ENCODE measurements around the gene ATP6AP1. TPM values are rescaled to one million over a fixed set of nuclear protein-coding genes. Genes with fewer than 3 reads are reported as not detected.

The ATP6AP1 gene
- total and polyA plus RNA-seq, 9 of the 15 experiments (the other 6 are each of a cell fraction or from before 2014, with no cell fraction given): 8.3 to 90.5 (median 52.9) TPM

- peak; percentile 56; the same call in 1 of the 2 replicates for TF ChIP-seq TEAD4 (IDR thresholded peaks at IDR 0.05; ENCODE audit: low read length)
- no peak for TF ChIP-seq TEAD4 (CRISPR knock-in tag; IDR thresholded peaks at IDR 0.05; ENCODE audit: borderline replicate concordance)
- no peak for TF ChIP-seq ATF2 (CRISPR knock-in tag; IDR thresholded peaks at IDR 0.05)
- TF ChIP-seq NCOA6 (IDR thresholded peaks at IDR 0.05): no peak
- TF ChIP-seq NFIC (IDR thresholded peaks at IDR 0.05): peak; percentile 47
- 0 out of 2 replicates have a peak, but pooled peaks have one; percentile 46 for TF ChIP-seq ZNF830 (CRISPR knock-in tag; IDR thresholded peaks at IDR 0.05)
- no peak for TF ChIP-seq U2AF1 (optimal IDR thresholded peaks at IDR 0.05; ENCODE audit: low read depth, low read length)
- TF ChIP-seq ZNF280A (IDR thresholded peaks at IDR 0.05; ENCODE audit: low read depth, partially characterized antibody): no peak
- no peak for TF ChIP-seq ELK1 (CRISPR knock-in tag; IDR thresholded peaks at IDR 0.05)
- TF ChIP-seq TEAD1 (CRISPR knock-in tag; IDR thresholded peaks at IDR 0.05): peak in 1 of 2 experiments; percentile 83; a peak in 2 of 4 replicates
- no peak for TF ChIP-seq KAT2B (IDR thresholded peaks at IDR 0.05; ENCODE audit: low read depth, low read length)
- TF ChIP-seq TOE1 (IDR thresholded peaks at IDR 0.05; ENCODE audit: borderline replicate concordance): no peak; the same call in 1 of the 2 replicates
- TF ChIP-seq TOE1 (CRISPR knock-in tag; IDR thresholded peaks at IDR 0.05; ENCODE audit: borderline replicate concordance, low read depth): no peak
- no peak for TF ChIP-seq XRCC5 (IDR thresholded peaks at IDR 0.05; ENCODE audit: low read depth, low read length)
- TF ChIP-seq ZNF395 (CRISPR knock-in tag; IDR thresholded peaks at IDR 0.05): no peak
- TF ChIP-seq PHF21A (IDR thresholded peaks at IDR 0.05; ENCODE audit: borderline replicate concordance, low read depth): peak; percentile 52; the same call in 1 of the 2 replicates
- no peak; the same call in 1 of the 2 replicates for TF ChIP-seq CBFA2T3 (IDR thresholded peaks at IDR 0.05)
- peak; percentile 60; the same call in 1 of the 2 replicates for TF ChIP-seq GABPB1 (CRISPR knock-in tag; IDR thresholded peaks at IDR 0.05)
- TF ChIP-seq ATF4 (CRISPR knock-in tag; IDR thresholded peaks at IDR 0.05): no peak
- TF ChIP-seq ZZZ3 (IDR thresholded peaks at IDR 0.05): no peak
- TF ChIP-seq TCF15 (CRISPR knock-in tag; IDR thresholded peaks at IDR 0.05): no peak
- peak; percentile 44; the same call in 1 of the 2 replicates for TF ChIP-seq RFX7 (CRISPR knock-in tag; IDR thresholded peaks at IDR 0.05)
Measured at GRCh38 chrX:154401045-154401799, 27.3 kb upstream of the ATP6AP1 start (continued).

Measured in K562 (cell line).